HG03565 (cell line): Measurements from ENCODE around the gene GALNTL6.

Experiments used
- ATAC-seq: cut with Tn5 transposase; IDR thresholded peaks from one replicate; pipeline ENCODE4 v1.9.1; 2021; ENCODE audit warnings: mild to moderate bottlenecking, moderate library complexity; ENCODE audit not compliant: unreplicated experiment

GALNTL6 gene

DNA sequence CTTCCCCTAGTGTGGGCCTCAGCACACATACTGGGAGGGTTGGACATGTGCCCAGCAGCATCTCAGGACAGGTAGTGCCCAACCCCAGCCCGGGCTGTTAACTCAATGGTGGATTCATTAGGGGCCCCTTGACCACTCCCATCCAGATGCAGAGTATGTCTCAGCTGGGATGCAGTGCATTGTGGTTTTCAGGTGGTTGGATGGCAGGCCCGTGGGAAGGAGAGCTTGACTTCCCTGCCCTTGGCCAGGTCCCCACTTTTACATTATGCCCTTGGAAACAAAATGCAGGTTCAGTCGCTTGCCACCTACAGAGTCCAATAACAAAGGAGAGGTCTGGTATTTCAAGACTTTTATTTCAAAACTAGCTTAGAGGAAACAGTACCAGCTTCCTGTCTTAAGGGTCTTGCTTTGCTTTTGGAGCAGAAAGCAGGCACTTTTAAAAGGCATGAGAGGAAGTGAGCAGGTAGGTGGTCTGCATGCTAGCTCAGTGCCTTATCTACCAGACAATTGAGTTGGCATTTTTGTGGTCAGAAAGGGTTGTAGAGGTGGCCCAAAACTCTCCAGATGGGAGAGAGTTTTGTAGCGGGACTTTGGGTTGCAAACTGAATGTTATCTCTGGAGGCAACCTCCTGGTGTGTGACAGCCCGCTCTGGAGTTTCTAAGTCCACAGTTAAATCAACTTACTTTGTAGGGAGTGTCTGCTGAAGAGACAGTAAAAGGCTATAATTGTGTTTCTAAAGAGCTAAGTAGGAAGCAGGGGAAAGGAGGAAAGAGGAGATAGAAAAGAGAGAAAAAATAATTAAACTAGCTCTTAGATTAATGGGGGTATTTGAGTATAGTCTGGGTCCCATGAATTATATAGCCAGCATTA is 171.0 kb downstream of the GALNTL6 start:
- ATAC-seq, result no peak

DNA sequence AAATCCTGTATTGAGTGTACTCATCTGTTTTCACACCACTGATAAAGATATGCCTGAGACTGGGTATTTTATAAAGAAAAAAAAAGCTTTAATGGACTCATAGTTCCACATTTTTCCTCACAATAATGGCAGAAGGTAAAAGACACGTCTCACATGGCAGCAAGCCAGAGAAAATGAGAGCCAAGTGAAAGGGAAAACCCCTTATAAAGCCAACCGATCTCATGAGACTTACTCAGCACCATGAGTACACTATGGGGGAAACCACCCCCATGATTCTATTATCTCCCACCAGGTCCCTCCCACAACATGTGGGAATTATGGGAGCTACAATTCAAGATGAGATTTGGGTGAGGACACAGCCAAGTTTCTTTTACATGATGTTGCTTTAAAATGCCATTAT is 171.9 kb downstream of the GALNTL6 start:
- no peak for ATAC-seq

DNA sequence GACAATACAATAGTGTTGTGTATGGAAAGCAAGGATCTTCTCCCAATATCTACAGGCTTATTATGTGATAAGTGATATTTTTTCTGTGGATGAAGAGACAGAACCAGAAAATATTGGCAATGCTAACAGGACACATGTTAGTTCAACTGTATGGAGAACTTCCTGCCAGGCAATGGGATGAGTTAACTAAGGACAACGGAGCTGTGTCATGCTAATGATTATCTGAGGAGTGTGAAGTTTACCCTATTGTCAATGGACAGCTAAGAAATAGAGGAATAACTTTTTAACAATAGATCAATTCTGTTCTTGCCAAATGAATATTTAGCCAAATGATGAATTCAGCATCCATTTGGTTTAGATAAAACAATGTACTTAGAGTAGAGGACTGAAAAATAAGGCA is 180.0 kb downstream of the GALNTL6 start:
- ATAC-seq, result no peak

DNA sequence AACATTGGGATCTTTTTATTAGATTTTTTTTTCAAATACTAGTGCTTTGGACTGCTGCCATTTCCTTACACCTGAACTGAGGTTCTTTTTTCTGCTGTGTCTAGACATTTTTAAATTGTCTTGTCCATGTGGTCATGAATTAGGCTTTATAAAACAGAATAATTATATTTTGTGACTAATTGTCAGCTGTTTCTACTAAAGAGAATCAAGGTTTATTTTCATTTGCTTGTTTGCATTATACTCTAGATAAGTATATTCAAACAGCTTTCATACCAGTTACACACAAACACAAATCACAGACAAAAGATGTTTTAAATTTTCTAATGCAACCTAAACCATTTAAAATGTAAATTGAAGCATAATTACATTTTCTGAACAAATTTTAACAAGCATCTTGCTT is 194.7 kb downstream of the GALNTL6 start:
- no peak for ATAC-seq

DNA sequence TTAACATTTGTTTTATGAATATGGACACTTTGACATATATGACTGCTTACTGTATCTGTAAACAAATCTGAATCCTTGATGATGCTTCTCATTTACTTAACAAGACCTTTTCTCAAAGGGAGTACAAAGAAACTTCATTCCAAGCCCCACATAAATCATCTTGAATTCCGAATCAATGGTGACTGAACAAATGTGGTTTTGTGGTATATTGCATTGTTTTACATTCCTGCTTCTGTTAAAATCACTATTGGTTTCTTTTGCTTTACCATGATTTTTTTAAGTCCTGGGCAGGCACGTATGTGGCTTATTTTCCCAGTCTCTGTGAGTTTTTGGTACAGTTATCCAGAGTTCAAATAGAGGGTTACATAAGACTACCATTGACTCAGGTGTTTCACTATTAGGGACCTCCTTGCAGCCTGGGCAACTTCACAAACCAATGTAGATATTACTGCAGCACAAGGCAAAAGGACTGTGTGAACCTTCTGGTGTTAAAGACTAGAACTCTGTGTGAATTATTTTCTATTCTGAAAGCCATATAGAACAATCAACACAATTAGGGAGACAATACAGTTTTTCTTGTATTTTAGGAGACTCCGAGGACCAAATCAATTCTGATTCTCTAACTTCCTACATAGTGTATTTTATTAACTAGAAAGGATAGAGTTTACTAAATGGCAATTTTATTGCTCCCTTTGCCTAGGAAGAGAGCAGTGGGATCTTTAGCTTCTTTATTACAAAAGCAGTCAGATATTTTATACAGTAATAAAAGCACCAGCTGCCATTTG is 196.4 kb downstream of the GALNTL6 start:
- ATAC-seq, result no peak

DNA sequence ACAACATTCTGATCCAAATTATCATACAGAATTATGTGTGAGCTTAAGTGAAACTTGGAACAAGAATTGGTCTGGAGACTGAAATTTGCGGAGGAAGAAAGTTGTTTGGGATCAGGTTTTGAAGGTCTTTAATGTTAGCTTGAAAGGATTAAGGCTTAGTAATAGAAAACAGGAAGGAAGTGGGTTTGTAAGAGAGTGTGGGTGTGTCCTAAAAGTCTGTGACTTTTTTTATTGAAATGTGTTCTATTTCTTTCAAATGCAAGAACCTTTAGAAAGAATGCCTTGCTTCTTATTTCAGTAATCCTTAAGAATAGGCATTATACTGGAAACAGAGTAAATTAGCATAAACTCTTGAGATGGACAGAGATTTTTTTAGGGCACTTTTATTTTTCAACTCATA is 198.0 kb downstream of the GALNTL6 start:
- no peak for ATAC-seq

DNA sequence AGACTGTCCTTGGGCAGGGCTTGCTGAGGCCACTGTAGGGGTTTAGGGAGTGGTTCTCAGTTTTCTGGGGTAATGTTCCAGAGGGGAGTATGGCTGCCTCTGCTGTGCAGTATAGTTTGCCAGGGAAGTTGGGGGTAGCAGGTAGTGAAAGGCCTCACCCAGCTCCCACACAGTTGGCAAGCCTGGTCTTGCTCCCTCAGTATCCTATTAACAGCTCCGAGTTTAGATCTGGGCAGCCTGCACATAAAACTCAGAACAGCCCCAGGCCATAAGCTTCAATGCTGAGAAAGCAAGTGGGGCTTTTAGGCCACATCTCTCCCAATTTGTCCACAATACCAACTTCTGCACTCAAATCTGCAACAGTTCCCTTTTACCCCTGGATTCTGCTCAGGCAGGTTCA is 205.2 kb downstream of the GALNTL6 start:
- no peak for ATAC-seq

DNA sequence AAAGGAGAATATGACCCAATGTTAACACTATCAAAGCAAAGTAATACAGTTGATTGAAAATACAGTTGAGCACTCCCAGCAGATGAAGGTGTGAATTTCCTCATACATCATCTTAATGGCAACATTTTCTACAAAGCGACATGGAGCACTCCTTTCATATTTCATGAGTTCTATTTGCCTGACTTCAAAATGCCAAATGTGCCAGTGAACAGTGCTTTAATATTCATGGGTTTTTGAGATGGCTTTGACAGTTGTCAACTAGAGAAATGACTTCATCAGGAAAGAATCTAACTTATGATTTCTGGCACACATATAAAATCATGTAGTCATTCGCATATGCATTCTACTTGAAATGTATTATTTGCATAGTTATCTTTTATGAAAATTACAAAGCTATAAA is 222.4 kb downstream of the GALNTL6 start:
- ATAC-seq, result no peak

DNA sequence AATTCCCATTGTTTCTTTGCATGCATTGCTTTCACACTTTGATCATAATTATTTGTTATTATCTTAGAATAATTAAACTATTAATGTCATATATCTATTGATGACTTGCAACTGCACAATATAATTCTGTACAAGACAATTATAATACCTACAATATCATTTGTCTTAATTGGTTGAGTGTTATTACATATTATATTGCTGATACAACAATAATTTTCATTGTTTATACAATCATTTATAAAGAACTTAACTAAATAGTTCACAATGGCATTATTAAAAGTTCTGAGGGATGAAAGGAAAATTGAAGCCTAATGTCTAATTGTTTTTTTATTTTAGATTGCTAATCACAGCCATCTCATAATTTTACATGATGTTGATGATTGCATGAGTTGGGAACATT is 227.6 kb downstream of the GALNTL6 start:
- no peak for ATAC-seq

DNA sequence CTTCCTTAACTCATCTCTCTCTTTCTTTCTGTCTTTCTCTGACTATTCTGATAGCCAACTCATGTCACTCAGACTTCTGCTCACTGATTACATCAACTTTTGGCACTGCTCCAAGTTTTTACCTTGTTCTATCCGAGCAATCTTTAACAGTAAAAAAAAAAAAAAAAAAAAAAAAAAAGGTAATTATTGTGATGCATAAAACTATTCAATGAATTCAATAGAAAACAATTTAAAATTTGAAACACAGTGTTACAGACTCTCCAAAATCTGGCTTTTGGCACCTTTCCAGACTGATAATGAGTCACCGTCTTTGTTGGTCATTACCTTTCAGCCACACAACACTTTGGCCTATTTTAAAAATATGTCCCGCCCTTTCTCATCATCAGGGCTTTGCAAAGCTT is 229.5 kb downstream of the GALNTL6 start:
- ATAC-seq, result peak; percentile 51

DNA sequence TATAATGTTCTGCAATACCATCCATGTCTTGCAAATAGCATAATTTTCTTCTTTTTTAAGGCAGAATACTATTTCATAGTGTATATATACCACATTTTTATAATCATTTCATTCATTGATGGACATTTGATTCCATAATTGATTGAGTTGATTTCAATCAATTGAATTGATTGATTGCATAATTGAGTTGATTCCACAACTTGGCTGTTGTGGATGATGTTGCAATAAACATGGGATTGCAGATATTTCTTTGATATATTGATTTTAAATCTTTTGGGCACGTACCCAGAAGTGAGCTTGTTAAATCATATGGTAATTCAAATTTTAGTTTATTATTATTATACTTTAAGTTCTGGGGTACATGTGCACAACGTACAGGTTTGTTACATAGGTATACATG is 232.8 kb downstream of the GALNTL6 start:
- ATAC-seq, result no peak

DNA sequence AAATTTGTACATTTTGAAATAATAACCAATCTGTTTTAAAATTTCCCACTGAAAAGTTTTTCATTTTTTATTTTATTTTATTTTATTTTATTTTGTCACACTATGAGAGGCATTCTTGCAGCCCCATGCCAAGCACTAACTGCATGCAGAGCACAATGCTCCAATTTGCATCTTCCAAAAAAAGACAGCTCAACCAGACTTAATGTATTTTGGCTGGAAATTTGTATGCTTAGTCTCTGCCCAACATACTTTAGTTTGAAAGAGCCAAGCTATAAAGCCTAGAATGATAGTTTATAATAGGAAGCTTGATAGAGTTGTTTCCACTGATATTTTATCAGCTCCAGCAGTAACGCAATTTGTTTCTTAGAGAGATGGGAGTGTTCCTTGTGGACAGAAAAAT is 235.5 kb downstream of the GALNTL6 start:
- no peak for ATAC-seq

DNA sequence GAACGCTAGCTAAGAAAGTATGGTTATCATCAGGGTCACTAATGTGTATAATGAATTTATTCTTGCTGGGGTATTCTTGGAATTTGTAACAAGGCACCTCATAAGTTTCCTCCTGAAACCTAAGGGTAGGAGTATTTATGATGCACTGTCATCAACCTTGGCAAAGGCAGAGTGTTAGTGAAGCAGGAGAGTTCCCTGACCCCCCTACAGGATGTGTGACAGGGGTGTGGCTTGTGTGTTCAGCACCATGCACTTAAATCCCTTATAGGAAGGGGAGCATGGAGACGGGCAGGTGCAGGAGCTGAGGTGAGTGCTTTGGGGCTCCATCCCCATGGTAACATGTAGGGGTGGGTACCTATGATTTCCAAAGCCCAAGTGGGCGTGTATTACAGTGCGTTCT is 237.7 kb downstream of the GALNTL6 start:
- ATAC-seq, result no peak

DNA sequence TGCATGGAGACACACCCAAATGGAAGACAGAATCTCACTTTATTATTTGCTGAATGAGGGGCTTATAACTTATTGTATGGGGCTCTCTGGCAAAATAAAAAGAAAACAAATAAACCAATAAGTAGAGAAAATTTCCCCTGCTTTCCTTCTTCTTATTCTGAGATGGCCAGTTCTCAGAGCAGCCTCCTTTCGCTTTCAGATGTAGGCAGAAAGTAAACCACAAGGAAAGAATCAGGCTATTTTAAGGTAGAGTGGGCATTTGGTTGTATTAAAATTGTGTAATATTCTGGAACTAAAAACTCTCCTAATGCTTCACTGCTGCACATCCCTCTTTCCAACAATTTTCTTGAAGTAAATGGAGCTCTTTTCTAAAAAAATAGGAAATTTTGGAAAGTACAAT is 241.8 kb downstream of the GALNTL6 start:
- ATAC-seq, result peak; percentile 88

DNA sequence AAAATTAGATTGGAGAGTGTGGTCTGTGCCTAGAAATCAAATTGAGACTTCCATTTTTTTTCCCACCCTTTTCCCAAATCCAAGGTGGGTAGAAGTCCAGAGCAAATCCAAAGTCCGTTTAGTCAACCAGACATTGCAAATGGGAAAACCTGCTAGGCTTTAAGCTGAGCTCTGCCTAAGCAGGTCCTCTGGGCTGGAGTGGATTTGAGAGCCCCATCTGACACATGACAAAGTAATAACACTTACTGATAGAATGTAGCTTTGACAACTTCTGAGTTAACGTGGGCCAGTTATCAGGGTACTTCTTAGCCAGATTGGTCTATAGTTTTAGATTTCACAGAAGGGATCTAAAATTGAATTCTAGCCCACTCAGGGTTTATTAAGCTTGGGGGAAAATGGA is 242.3 kb downstream of the GALNTL6 start:
- no peak for ATAC-seq

DNA sequence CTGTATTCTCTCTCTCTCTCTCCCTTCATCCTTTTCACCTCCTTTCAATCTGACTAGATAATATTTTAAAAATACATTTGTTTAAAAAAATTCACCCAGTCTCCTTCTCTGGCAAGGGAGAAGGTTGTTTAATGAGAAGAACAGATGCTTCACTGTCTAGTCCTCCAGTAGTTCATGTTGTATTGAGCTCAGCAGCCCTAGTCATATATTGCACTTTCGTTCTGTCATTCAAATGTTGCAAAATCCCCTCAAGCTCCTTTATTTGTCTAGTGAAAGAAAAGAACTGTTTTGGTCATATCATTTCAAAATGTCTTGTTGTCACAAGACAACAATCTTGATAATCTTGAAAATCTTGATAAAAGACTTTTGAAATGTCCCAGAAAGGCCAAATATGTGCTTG is 248.0 kb downstream of the GALNTL6 start:
- ATAC-seq, result peak; percentile 93

DNA sequence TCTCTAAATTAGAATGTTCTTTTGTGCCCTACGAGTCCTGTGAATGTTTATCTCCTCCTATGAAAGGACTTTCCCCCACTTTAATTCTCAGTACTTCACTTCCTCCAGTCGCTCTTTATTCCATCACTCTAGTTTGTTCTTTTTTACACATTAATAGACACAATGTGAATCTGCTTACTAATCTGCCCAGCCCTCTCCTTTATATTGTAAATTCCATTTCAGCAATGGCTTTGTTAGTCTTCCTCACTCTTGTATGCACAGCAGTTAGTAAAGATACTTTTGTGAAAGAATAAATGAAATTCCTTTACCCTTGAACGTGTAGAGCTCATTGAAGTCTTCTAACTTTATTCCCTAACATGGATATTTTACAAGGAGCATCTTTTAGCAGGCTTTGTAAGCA is 255.3 kb downstream of the GALNTL6 start:
- ATAC-seq, result no peak

DNA sequence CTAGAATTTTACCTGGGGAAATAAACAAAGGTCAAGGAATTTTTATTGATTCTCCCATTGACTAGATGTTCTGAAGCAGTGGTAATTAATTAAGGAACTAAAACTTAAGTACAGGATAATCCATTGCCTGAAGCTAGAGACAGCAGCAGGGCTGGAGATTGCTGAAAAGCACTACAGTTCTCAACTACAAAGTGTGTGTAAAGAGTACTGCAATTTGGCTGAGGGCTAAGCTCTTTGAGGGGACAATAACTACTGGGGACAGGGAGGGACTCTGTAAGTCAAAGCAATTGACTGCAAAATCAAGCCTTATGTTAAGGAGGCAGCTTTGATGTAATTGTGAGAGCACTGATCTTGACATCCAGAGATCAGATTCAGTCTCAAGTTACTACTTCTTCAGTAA is 260.4 kb downstream of the GALNTL6 start:
- no peak for ATAC-seq

DNA sequence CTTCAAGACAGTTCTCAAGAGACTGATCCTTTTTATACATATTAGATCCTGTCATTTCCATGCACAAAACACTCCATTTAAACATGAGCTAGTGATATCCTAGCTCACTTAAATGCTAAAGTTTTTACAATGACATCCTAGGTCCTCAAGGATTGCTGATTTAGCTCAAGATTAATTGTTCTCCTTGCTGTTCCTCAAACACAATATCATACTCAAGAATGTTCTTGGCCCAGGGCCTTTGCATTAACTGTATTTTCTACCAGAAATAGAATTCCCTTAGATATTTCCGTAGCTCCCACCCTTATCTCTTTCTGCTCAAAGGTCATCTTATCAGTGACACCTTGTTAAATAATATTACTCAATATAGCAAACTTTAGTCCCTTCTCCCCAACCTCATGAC is 270.1 kb downstream of the GALNTL6 start:
- ATAC-seq, result no peak

DNA sequence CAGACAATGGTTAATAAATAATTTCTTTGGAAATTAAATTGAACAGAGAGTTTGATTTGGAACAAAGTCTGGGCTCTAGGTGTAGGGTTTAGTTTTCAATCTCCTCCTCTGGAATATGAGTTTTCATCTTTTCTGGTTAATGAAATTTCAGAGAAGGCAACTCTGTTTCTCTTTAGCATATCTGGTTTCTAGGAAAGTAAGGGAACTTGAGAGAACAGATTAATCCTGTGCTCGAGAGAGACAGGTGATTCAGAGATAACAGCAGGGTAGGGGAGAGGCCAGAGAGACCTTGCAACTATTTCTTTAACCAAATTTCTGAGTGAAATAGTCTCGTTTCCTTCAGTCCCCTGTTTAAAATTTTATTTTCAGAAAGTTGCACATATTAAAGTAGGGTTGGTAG is 275.4 kb downstream of the GALNTL6 start:
- ATAC-seq, result no peak

DNA sequence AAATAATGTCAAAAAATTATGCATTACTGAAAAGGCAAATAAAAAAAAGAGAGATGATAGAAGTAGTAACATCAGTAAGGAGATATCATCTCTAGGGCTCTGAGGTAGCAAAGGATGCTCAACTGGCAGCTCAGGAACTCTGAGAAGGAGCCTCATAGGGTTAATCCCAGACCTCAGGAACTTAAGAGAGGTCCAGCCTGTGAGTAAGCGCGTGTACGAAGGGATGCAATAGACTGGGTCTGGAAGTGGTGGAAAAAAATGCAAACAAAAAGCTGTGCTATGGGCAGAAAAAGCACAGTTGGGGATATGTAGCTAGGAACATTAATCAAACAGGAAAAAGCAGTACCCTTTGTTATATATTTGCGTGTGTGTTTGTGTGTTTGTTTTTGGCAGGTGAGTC is 282.0 kb downstream of the GALNTL6 start:
- ATAC-seq, result no peak

DNA sequence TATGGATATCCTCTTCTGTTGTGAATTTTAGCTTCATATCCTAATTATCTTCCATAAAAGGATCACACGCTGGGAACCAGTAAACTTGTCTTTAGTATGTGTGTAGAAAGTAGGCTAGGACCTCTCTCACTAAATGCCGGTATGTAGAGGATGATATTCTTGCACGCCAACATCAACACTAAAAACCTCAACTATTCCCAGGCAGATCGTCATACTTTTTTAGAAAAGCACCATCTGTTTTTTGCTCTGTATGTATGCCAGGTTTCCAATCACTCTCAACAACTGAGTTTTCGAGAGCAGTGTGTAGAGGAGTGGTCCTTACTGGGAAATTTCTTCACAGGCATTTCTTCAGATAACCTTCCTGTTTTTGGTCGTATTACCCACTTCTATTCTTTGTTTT is 283.6 kb downstream of the GALNTL6 start:
- ATAC-seq, result no peak
